HEK293 (cell line): ENCODE data around the gene HOXA6.

Source experiments
- HIC1 ChIP-seq: fragments of 450-650 bp; formaldehyde crosslinking; IDR thresholded peaks from 2 replicates; pipeline ENCODE4 v1.5.1; 2016; ENCODE audit warnings: missing biosample characterization, missing genetic modification characterization
- KLF9 ChIP-seq: fragments of 450-650 bp; formaldehyde crosslinking; IDR thresholded peaks from 2 replicates; pipeline ENCODE4 v1.5.1; 2016; ENCODE audit warnings: missing biosample characterization, missing genetic modification characterization, low read depth
- OVOL3 ChIP-seq: fragments of 450-650 bp; formaldehyde crosslinking; IDR thresholded peaks from 2 replicates; pipeline ENCODE4 v1.5.1; 2016; ENCODE audit warnings: missing biosample characterization, missing genetic modification characterization
- PRDM10 ChIP-seq: fragments of 450-650 bp; formaldehyde crosslinking; IDR thresholded peaks from 2 replicates; pipeline ENCODE4 v1.5.1; 2016; ENCODE audit warnings: missing biosample characterization, missing genetic modification characterization
- PRDM2 ChIP-seq: fragments of 450-650 bp; formaldehyde crosslinking; IDR thresholded peaks from 2 replicates; pipeline ENCODE4 v1.5.1; 2016; ENCODE audit warnings: missing biosample characterization, missing genetic modification characterization, borderline replicate concordance
- ZNF132 ChIP-seq: fragments of 450-650 bp; formaldehyde crosslinking; IDR thresholded peaks from 2 replicates; pipeline ENCODE4 v1.5.1; 2017; ENCODE audit warnings: missing biosample characterization, missing genetic modification characterization, borderline replicate concordance
- ZNF157 ChIP-seq: fragments of 450-650 bp; formaldehyde crosslinking; IDR thresholded peaks from 2 replicates; pipeline ENCODE4 v1.5.1; 2016; ENCODE audit warnings: missing biosample characterization, missing genetic modification characterization
- ZNF169 ChIP-seq: fragments of 450-650 bp; formaldehyde crosslinking; IDR thresholded peaks from 2 replicates; pipeline ENCODE4 v1.5.1; 2016; ENCODE audit warnings: missing biosample characterization, missing genetic modification characterization
- ZNF26 ChIP-seq: fragments of 450-650 bp; formaldehyde crosslinking; IDR thresholded peaks from 2 replicates; pipeline ENCODE4 v1.5.1; 2016; ENCODE audit warnings: missing biosample characterization, missing genetic modification characterization
- ZNF350 ChIP-seq: fragments of 450-650 bp; formaldehyde crosslinking; IDR thresholded peaks from 2 replicates; pipeline ENCODE4 v1.5.0; 2017; ENCODE audit warnings: missing biosample characterization, mild to moderate bottlenecking, missing genetic modification characterization
- ZNF362 ChIP-seq: fragments of 450-650 bp; formaldehyde crosslinking; IDR thresholded peaks from 2 replicates; pipeline ENCODE4 v1.5.1; 2016; ENCODE audit warnings: missing biosample characterization, missing genetic modification characterization
- ZNF398 ChIP-seq: fragments of 450-650 bp; formaldehyde crosslinking; IDR thresholded peaks from 2 replicates; pipeline ENCODE4 v1.5.1; 2017; ENCODE audit warnings: missing biosample characterization, missing genetic modification characterization
- ZNF48 ChIP-seq: fragments of 450-650 bp; formaldehyde crosslinking; IDR thresholded peaks from 2 replicates; pipeline ENCODE4 v1.5.1; 2016; ENCODE audit warnings: missing biosample characterization, missing genetic modification characterization
- ZNF677 ChIP-seq: fragments of 450-650 bp; IDR thresholded peaks from 2 replicates; pipeline ENCODE4 v1.5.0; 2018; ENCODE audit warnings: missing biosample characterization, mild to moderate bottlenecking, missing genetic modification characterization, moderate library complexity
- ZNF704 ChIP-seq: fragments of 450-650 bp; formaldehyde crosslinking; IDR thresholded peaks from 2 replicates; pipeline ENCODE4 v1.5.1; 2016; ENCODE audit warnings: missing biosample characterization, missing genetic modification characterization
- ZNF707 ChIP-seq: fragments of 450-650 bp; formaldehyde crosslinking; IDR thresholded peaks from 2 replicates; pipeline ENCODE4 v1.5.1; 2016; ENCODE audit warnings: missing biosample characterization, missing genetic modification characterization
- ZNF776 ChIP-seq: fragments of 450-650 bp; formaldehyde crosslinking; IDR thresholded peaks from 2 replicates; pipeline ENCODE4 v1.5.0; 2017; ENCODE audit warnings: missing biosample characterization, missing genetic modification characterization, borderline replicate concordance
- ZNF791 ChIP-seq: fragments of 450-650 bp; formaldehyde crosslinking; IDR thresholded peaks from 2 replicates; pipeline ENCODE4 v1.5.1; 2016; ENCODE audit warnings: missing biosample characterization, missing genetic modification characterization
- ZSCAN16 ChIP-seq: fragments of 450-650 bp; formaldehyde crosslinking; IDR thresholded peaks from 2 replicates; pipeline ENCODE4 v1.5.1; 2016; ENCODE audit warnings: missing biosample characterization, missing genetic modification characterization

The HOXA6 gene

GRCh38 chr7:27169658-27170425 lies 22.3 kb upstream of the HOXA6 start (continued):
- TF ChIP-seq ZNF169 (tag by site-specific recombination) (no peak), ZNF350 (tag by site-specific recombination) (no peak), ZNF398 (peak; percentile 86), PRDM2 (no peak), ZNF48 (tag by site-specific recombination) (no peak), OVOL3 (tag by site-specific recombination) (no peak), ZNF132 (tag by site-specific recombination) (no peak), ZNF707 (tag by site-specific recombination) (no peak), ZNF26 (tag by site-specific recombination) (no peak), PRDM10 (peak; percentile 72; the same call in 1 of the 2 replicates), ZNF791 (tag by site-specific recombination) (no peak), ZNF362 (tag by site-specific recombination) (no peak), ZNF677 (tag by site-specific recombination) (no peak), ZNF776 (no peak), HIC1 (no peak), ZNF157 (tag by site-specific recombination) (no peak), ZSCAN16 (tag by site-specific recombination) (no peak), KLF9 (tag by site-specific recombination) (no peak), ZNF704 (no peak)
